ENCODE measurements around the gene OTX1.
"Not testable (repeated sequence)": the region's sequence is repeated elsewhere in the genome, so short reads cannot be mapped to it uniquely, and the experiment has no call there.

OTX1 gene

GRCh38 chr2:63073994-63074393, 23.4 kb downstream of the OTX1 start:
- no peak for DNase-seq (ENCODE audit: low read depth, low spot score)
- POLR2A ChIA-PET = no interaction called here
- CTCF ChIA-PET = no interaction called here
- no peak for TF ChIP-seq CTCF (IDR thresholded peaks at IDR 0.05; ENCODE audit: insufficient read depth, low read length, missing control alignments)
- H3K4me3 ChIP-seq (ENCODE audit: low read depth, low read length) = no peak overlapping the region

GRCh38 chr2:63074399-63074798, 23.8 kb downstream of the OTX1 start:
- DNase-seq (ENCODE audit: low read depth, low spot score); CTCF ChIA-PET; POLR2A ChIA-PET; H3K4me3 ChIP-seq (ENCODE audit: low read depth, low read length): not testable (repeated sequence)

GRCh38 chr2:63078852-63079606, 28.4 kb downstream of the OTX1 start:
- ChIA-PET POLR2A (no interaction called here), CTCF (interaction anchor here (1.2 to 1.3 kb wide), 2 partner anchors 13 to 409 kb away, joined by 3 to 5 read pairs; no protein-coding TSS in a partner anchor)
- DNase-seq (ENCODE audit: low read depth, low spot score) = no peak
- H3K4me3 ChIP-seq (ENCODE audit: low read depth, low read length) = no peak overlapping the region
- TF ChIP-seq CTCF (IDR thresholded peaks at IDR 0.05; ENCODE audit: insufficient read depth, low read length, missing control alignments) = peak; percentile 25

- CTCF ChIA-PET = no interaction called here
- no peak overlapping the region for H3K4me3 ChIP-seq (ENCODE audit: low read depth, low read length)
- POLR2A ChIA-PET = no interaction called here
- no peak for DNase-seq (ENCODE audit: low read depth, low spot score)
- no peak for TF ChIP-seq CTCF (IDR thresholded peaks at IDR 0.05; ENCODE audit: insufficient read depth, low read length, missing control alignments)
Measured at GRCh38 chr2:63081404-63081803, 30.8 kb downstream of the OTX1 start.

GRCh38 chr2:63086687-63087086, 36.1 kb downstream of the OTX1 start:
- POLR2A ChIA-PET = no interaction called here
- DNase-seq (ENCODE audit: low read depth, low spot score) = no peak
- CTCF ChIA-PET = no interaction called here
- no peak overlapping the region for H3K4me3 ChIP-seq (ENCODE audit: low read depth, low read length)
- no peak for TF ChIP-seq CTCF (IDR thresholded peaks at IDR 0.05; ENCODE audit: insufficient read depth, low read length, missing control alignments)

GRCh38 chr2:63092401-63092800, 41.8 kb downstream of the OTX1 start:
- POLR2A ChIA-PET = no interaction called here
- CTCF ChIA-PET = no interaction called here
- H3K4me3 ChIP-seq (ENCODE audit: low read depth, low read length) = no peak overlapping the region
- DNase-seq (ENCODE audit: low read depth, low spot score) = no peak
- TF ChIP-seq CTCF (IDR thresholded peaks at IDR 0.05; ENCODE audit: insufficient read depth, low read length, missing control alignments) = no peak

- DNase-seq (ENCODE audit: low read depth, low spot score) = no peak
- ChIA-PET CTCF (no interaction called here), POLR2A (no interaction called here)
- no peak for TF ChIP-seq CTCF (IDR thresholded peaks at IDR 0.05; ENCODE audit: insufficient read depth, low read length, missing control alignments)
- H3K4me3 ChIP-seq (ENCODE audit: low read depth, low read length) = no peak overlapping the region
Measured at GRCh38 chr2:63092857-63093256, 42.2 kb downstream of the OTX1 start.
